Measurements from ENCODE around the gene LNX1.

Gene LNX1

DNA sequence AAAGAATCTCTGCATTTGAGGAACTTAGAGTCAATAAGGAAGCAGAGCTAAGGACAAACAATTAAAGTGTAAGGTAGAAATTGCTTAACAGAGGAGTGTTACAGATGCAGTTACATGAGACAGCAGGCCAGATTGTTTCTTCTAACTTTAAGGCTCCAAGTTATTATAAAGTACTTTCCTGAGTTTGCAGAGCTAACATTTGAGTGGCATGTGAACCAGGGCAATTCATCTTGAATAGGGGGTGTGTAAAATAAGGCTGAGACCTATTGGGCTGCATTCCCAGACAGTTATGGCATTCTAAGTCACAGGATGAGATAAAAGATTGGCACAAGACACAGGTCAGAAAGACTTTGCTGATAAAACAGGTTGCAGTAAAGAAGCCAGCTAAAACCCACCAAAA, 7.6 kb upstream of the LNX1 start:
- no peak for DNase-seq

DNA sequence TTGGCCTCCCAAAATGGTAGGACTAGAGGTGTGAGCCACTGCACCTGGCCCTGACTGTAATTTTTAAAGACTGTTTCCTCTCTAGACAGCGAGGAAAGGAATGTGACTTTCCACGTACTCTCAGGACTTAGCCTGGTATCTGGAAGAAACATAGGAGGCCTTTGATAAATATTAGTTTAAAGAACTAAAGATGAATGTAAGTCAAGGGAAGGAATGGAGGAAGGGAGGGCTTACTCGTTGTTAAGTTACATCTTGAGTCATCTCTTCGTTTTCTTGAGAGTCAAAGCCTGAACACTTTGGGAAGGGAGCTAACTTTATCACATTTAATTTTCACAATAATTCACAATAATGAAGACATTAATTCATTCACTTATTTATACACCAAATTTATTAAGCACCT, 7.2 kb upstream of the LNX1 start:
- no peak for DNase-seq

DNA sequence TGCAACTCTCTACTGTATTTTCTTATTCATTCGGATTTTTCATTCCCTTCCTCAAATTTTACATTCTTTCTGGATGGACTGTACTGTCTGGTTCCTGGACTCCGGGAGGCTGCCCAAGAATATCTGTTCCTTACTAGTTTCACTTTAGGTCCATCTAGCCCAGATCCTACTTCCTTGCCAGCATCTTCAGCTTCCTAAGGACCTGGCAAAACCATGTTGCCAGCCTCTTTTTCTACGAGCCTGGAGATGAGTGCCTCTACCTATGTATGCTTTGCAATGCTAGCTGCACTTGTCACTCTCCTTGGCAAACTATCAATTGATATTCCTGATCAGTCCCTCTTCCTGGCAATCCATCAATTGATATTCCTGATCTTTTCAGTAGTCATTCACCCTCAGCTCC, 5.6 kb upstream of the LNX1 start:
- no peak for DNase-seq

GRCh38 chr4:53595834-53596233, 4.5 kb upstream of the LNX1 start:
- no peak for DNase-seq

GRCh38 chr4:53595204-53595603, 3.9 kb upstream of the LNX1 start:
- no peak for DNase-seq

DNA sequence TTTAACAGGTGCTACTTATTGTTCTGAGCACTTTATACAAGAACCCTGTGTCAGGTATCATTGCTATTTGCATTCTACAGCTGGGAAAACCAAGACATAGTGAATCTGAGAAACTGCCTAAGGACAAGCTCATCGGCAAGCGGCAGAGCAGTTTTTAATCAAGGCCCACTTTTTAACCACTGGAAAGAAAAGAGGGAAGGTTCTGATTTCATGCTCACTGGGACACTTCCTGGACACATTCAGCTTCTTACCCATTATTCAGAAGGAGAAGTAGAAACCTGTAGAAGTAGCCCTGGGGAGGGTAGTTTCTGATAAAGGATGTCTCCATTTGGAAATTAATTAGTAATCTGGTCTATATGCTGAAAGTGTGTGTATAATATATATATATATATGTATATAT, 2.5 kb upstream of the LNX1 start:
- DNase-seq = no peak

DNA sequence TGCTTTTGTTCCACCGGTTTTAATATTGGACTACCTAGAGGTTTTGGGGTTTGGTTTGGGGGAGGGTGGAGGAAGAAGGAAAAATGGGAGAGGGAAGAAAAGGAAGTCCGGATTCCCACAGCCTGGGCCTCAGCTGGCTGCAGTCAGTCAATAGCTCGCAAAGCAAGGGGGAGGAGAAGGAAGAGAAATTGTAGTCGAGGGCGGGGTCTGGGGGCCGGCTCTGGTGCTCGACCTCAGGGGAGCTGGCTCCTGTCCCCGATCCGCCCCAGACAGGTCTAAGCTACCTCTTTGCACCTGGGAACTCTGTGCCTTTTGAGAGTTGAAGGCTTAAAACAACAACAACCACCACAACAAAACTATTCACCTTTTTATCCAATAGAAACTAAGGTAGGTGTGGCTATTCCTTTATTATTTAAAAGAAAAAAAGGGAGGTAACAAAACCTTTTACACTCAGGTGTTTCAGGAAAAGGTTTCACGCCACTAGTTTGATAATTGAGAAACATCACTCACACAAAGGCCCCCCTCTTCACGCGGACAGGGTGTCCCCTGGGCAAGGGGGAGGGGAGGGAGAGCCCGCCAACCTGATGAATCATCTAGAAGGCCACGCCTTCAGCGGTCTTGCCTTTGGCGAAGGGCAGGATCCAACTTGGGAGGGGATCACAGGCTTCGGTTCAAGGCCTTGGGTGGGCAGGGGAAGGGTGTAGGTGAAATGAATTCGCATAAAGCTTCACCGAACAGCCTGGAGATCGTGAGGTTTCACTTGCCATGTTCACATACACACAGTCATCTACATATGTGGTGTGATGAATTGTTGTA, 1.6 kb upstream of the LNX1 start:
- no peak for DNase-seq

DNA sequence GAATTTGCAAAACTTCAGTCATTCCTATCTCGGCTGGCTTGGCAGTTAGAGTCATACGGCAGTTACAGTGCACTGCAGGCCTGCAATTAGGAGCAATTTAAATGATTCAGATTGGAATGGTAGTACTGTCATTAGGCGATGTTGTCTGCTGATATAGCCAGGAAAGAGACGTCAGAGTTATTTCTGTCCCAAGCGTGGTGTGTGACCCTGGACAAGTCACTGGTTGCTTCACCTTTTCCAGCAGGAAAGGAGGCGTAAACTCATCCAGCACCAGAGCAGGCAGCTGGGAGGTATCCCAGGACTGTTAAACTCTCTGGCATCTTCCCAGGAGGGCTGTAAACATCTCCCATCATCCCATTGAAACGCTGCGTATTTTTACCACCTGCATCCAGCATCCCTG, 836 bp upstream of the LNX1 start:
- peak; percentile 64 for DNase-seq

GRCh38 chr4:53590187-53590586, 1.1 kb downstream of the LNX1 start:
- DNase-seq = no peak

DNA sequence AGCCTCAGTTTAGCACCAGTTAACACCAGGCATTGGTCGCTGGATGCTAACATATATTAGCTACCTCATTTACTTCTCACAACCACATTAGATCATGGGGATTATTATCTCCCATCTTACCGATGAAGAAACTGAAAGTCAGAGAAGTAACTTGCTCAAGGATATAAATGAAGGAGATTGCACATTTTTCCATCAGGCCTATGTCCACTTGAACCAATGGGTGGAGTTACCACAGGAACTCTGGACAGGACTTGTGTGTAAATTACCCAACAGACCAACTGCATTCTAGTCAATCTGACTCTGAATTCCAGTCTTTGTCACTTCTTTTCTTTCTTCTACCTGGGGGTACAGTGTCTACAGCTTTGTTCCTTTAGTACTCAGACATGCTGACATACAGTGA, 1.8 kb downstream of the LNX1 start:
- no peak for DNase-seq

GRCh38 chr4:53587135-53587534, 4.2 kb downstream of the LNX1 start:
- DNase-seq = no peak

- DNase-seq = peak; percentile 99
These were observed 5.0 kb downstream of the LNX1 start for GRCh38 chr4:53586121-53586816.

DNA sequence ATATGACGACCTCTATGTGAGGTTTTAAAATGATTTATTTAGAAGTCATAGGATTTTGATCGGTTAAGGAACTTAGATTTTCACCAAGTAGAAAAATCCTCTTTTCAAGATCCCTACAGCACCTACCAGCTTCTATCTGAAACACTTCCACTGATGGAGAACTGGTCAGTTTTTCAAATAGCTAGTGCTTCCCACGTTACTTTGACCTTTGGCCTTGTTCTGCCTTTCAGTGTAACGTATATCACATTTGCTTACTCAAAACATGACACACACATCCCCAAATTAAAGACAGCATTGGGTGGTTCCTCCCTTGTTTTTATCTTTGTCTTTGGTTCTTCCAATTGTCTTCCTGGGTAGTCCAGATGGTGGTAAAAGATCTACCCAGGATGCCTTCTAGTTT, 6.6 kb downstream of the LNX1 start:
- DNase-seq = no peak

GRCh38 chr4:53583513-53583912, 7.8 kb downstream of the LNX1 start:
- peak; percentile 55 for DNase-seq

- no peak for DNase-seq
These were observed 9.1 kb downstream of the LNX1 start for GRCh38 chr4:53582194-53582593.

DNA sequence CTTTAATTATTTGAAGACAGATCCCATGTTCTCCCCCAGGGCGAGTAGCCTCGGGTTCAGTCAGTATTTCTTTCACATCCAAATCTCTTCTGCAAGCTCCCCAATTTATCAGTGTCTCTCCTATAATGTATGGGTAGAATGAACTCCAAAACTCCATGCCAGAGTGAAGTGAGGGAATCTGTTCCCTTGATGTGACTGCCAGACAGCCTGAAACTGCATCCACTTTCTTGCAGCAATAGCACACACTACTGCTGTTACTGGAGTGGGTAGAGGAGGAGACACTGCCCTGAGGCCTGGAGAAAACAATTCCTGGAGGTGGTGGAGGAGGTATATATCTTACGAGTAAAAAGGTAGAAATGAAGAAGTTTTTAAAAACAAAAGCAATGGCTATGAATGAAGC, 11.0 kb downstream of the LNX1 start:
- DNase-seq = no peak

- no peak for DNase-seq
These were observed 11.5 kb downstream of the LNX1 start for GRCh38 chr4:53579826-53580225.

DNA sequence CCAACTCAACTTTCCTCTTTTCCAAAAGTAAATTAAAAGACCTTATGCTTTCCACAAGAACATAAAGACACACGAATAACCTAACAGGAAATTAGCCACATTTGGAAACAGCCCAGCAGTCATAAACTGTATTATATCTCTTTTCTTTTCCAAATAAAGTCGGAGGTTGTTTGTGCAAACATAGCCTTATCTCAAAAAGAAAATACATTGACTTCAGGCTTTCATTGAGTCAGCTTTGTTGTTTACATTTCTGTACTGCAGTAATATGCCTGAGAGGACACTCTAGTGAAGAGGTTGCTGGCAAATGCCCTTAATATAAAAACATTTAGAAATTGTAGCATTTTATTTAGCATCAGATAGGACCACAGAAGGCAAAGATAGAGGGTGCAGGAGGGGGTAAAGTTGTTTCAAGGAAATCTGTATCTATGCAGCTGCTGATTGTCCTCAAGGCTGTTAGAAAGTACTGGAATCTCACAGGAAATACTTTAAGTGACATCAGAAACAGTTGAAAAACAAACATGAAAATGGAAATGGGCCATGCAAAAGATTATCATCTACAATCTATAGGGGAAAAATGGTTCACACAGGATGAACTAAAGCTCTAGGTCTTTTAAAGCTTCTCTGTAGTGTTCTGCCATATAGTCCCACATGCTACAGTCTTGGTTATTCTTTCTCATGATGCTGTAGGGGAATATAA, 14.5 kb downstream of the LNX1 start:
- peak; percentile 47 for DNase-seq

GRCh38 chr4:53576071-53576617, 15.1 kb downstream of the LNX1 start:
- no peak for DNase-seq

- DNase-seq = no peak
These were observed 15.7 kb downstream of the LNX1 start for GRCh38 chr4:53575552-53575951.

GRCh38 chr4:53574528-53574927, 16.8 kb downstream of the LNX1 start:
- DNase-seq = no peak

DNA sequence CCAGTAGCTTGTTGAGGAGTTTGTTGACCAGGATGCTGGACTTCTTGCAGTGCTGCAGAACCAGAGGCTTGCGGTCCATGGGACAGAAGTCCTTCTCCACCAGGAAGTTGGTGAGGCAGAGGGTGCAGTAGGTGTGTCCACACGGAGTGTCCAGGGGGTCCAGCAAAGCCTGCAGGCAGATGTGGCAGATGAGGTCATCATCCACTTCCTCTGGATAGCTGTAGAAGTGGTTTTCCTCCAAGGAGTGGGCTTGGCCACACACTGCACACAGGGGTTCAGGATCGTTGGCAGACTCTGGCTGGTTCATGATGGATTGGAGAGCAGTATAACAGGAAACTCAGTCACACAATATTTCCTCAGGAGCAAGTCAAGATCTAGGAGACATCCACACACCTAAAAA, 17.6 kb downstream of the LNX1 start:
- DNase-seq = no peak

DNA sequence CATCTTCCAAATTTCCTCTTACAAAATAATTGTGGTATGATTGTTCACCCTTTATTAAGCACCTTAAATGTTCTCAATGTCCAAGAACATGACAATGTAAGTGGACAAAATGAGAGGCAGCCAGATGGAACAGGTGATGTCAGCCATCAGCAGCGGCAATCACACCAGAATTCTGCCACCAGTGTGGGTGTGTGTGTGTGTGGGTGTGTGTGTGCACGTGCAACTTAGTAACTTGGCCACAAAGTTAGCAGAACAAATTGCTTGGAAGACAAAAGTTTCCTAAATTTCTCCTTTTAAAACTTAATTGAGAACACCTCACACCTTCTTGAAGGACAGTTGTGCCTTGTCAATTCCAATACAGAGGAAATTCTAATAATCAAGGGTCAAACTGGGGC, 18.7 kb downstream of the LNX1 start:
- no peak for DNase-seq
